Measurements from ENCODE around the gene TBC1D9B.

- TF ChIP-seq, protein P1, sequence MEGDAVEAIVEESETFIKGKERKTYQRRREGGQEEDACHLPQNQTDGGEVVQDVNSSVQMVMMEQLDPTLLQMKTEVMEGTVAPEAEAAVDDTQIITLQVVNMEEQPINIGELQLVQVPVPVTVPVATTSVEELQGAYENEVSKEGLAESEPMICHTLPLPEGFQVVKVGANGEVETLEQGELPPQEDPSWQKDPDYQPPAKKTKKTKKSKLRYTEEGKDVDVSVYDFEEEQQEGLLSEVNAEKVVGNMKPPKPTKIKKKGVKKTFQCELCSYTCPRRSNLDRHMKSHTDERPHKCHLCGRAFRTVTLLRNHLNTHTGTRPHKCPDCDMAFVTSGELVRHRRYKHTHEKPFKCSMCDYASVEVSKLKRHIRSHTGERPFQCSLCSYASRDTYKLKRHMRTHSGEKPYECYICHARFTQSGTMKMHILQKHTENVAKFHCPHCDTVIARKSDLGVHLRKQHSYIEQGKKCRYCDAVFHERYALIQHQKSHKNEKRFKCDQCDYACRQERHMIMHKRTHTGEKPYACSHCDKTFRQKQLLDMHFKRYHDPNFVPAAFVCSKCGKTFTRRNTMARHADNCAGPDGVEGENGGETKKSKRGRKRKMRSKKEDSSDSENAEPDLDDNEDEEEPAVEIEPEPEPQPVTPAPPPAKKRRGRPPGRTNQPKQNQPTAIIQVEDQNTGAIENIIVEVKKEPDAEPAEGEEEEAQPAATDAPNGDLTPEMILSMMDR (IDR thresholded peaks at IDR 0.05; ENCODE audit: poor library complexity) = no peak
- TF ChIP-seq EZH2phosphoT487 (IDR thresholded peaks at IDR 0.05; ENCODE audit: low read depth, severe bottlenecking, unreplicated experiment) = no peak
These were observed 39.2 kb downstream of the TBC1D9B start for GRCh38 chr5:179868541-179868940.

Measured in hepatocyte (in vitro differentiated cells).